Measurements from ENCODE around the gene NDUFA11.

GRCh38 chr19:5895890-5896289 is 7.7 kb downstream of the NDUFA11 start:
- TF ChIP-seq ZNF670 (CRISPR knock-in tag; IDR thresholded peaks at IDR 0.05; ENCODE audit: borderline replicate concordance) (no peak), JUN (CRISPR knock-in tag; IDR thresholded peaks at IDR 0.05) (no peak)
